K562 (cell line): ENCODE results near the gene ATP6V0A4. TPM values are rescaled to one million over a fixed set of nuclear protein-coding genes. Genes with fewer than 3 reads are reported as not detected.

Experiments used
- ATAC-seq: fragments of 200-7000 bp; cut with Tn5 transposase; 3 replicates; pipeline ENCODE4 v1.9.1; 2020; ENCODE audit warnings: moderate library complexity
- BruUV-seq: library from RNA; stranded (reverse); fragments of 400-500 nt; replicated peaks from 2 replicates; lab custom pipeline; 2021; lab: Mats Ljungman, UMichigan
- CTCF ChIA-PET: fragments of 300-600 bp; formaldehyde crosslinking; extraction: SDS; loops from one replicate; lab custom pipeline; 2021; ENCODE audit warnings: low intra/inter-chr PET ratio; lab: Yijun Ruan, JAX
- POLR2A ChIA-PET: fragments of 300-600, 350-650 bp; sonication (Branson Sonifier 250); formaldehyde crosslinking; extraction: SDS; loops from one replicate; lab custom pipeline; 2021; ENCODE audit warnings: antibody characterized with exemption, inconsistent platforms; lab: Yijun Ruan, JAX
- DNase-seq, 4 experiments: peaks; one replicate each; pipeline versions ENCODE4 v3.0.0 to v3.0.0-alpha.2; 2011 to 2018; ENCODE audit warnings: low spot score in 3 of 4, mixed read lengths in 3 of 4; ENCODE audit errors: extremely low read depth in 1 of 4
- FAIRE-seq: peaks from 2 replicates; lab custom pipeline; 2011; peaks lifted over from hg19 to GRCh38; lab: Jason Lieb, UNC
- H2AFZ ChIP-seq: 2 replicates; pipeline ENCODE4 v1.6.0; 2011; ENCODE audit warnings: low read depth, low read length, control low read depth, inconsistent platforms
- H3K27ac ChIP-seq: fragments of 200-600 bp; 3 replicates; pipeline ENCODE4 v1.8.0; 2011; ENCODE audit warnings: low read depth, mild to moderate bottlenecking, control low read depth, inconsistent platforms, low read length, moderate library complexity, mixed read lengths; ENCODE audit errors: extremely low read depth
- H3K27me3 ChIP-seq, 2 experiments: fragments of 300-600 bp in 1 of 2; 2 replicates in 1 of 2; 3 replicates in 1 of 2; pipeline versions ENCODE4 v1.6.0 to v1.8.0; 2011; ENCODE audit warnings: inconsistent platforms in 2 of 2, low read length in 2 of 2, mild to moderate bottlenecking in 1 of 2, mixed read lengths in 1 of 2, moderate library complexity in 1 of 2; ENCODE audit not compliant: control insufficient read depth in 2 of 2, insufficient read depth in 2 of 2
- H3K36me3 ChIP-seq: fragments of 300-600 bp; 3 replicates; pipeline ENCODE4 v1.8.0; 2011; ENCODE audit warnings: mild to moderate bottlenecking, low read length, inconsistent platforms; ENCODE audit not compliant: control insufficient read depth, insufficient read depth
- H3K4me1 ChIP-seq, 2 experiments: fragments of 200-600 bp in 1 of 2; replicated peaks in 1 of 2; 2 replicates in 1 of 2; 3 replicates in 1 of 2; pipeline versions ENCODE4 v1.5.1 to v1.8.0; 2011; ENCODE audit warnings: inconsistent platforms in 2 of 2, low read length in 2 of 2, mild to moderate bottlenecking in 1 of 2, mixed read lengths in 1 of 2, moderate library complexity in 1 of 2; ENCODE audit not compliant: control insufficient read depth in 2 of 2, insufficient read depth in 2 of 2
- H3K4me2 ChIP-seq: 2 replicates; pipeline ENCODE4 v1.6.1; 2011; ENCODE audit warnings: low read length, control low read depth, inconsistent platforms, mixed read lengths; ENCODE audit not compliant: insufficient read depth
- H3K4me3 ChIP-seq: fragments of 200-600 bp; sonication (generic), shearing (Covaris generic); 2 replicates; pipeline ENCODE4 v1.5.1; 2016; ENCODE audit warnings: control low read depth, inconsistent platforms
- H3K79me2 ChIP-seq: fragments of 200-600 bp; 3 replicates; pipeline ENCODE4 v1.8.0; 2011; ENCODE audit warnings: low read length, inconsistent platforms; ENCODE audit not compliant: control insufficient read depth, insufficient read depth
- H3K9ac ChIP-seq, 2 experiments: 2 replicates each; pipeline versions ENCODE4 v1.6.0 to v1.6.1; 2011; ENCODE audit warnings: low read depth in 2 of 2, low read length in 2 of 2, control low read depth in 1 of 2, inconsistent platforms in 1 of 2, mild to moderate bottlenecking in 1 of 2, mixed read lengths in 1 of 2; ENCODE audit not compliant: insufficient read depth in 1 of 2
- H3K9me1 ChIP-seq: one replicate; pipeline ENCODE4 v1.6.0; 2011; ENCODE audit warnings: inconsistent platforms, mild to moderate bottlenecking, low read length, moderate library complexity; ENCODE audit not compliant: control insufficient read depth, insufficient read depth
- H3K9me3 ChIP-seq: replicated peaks from 2 replicates; pipeline ENCODE4 v1.5.1; 2011; ENCODE audit warnings: low read depth, low read length, inconsistent platforms; ENCODE audit not compliant: control insufficient read depth, insufficient read depth
- H4K20me1 ChIP-seq: replicated peaks from 2 replicates; pipeline ENCODE4 v1.6.1; 2011; ENCODE audit warnings: low read length, inconsistent platforms, mixed read lengths; ENCODE audit not compliant: control insufficient read depth, insufficient read depth
- ATF1 ChIP-seq, 2 experiments: fragments of 450-650 bp in 1 of 2; IDR thresholded peaks; 2 replicates each; pipeline ENCODE4 v1.6.1; 2016; ENCODE audit warnings: missing compliant biosample characterization in 1 of 2, missing genetic modification characterization in 1 of 2
- C11orf30 ChIP-seq: fragments of 450-650 bp; IDR thresholded peaks from 2 replicates; pipeline ENCODE4 v1.6.1; 2016; ENCODE audit warnings: low read depth, mild to moderate bottlenecking
- CBFA2T3 ChIP-seq: fragments of 450-650 bp; IDR thresholded peaks from 2 replicates; pipeline ENCODE4 v1.6.1; 2017
- GABPA ChIP-seq: fragments of 200-800 bp; sonication (Bioruptor generic); conservative IDR thresholded peaks from 2 replicates; pipeline ENCODE4 v1.6.1; 2016; ENCODE audit warnings: low read depth, missing genetic modification characterization, missing compliant biosample characterization
- KLF1 ChIP-seq: fragments of 450-650 bp; IDR thresholded peaks from 2 replicates; pipeline ENCODE4 v1.6.1; 2016; ENCODE audit warnings: missing genetic modification characterization, missing compliant biosample characterization
- KLF13 ChIP-seq: fragments of 450-650 bp; IDR thresholded peaks from 2 replicates; pipeline ENCODE4 v1.6.1; 2016; ENCODE audit warnings: missing genetic modification characterization, low read depth, mild to moderate bottlenecking, missing compliant biosample characterization, moderate library complexity, borderline replicate concordance
- MAFF ChIP-seq: IDR thresholded peaks from 2 replicates; pipeline ENCODE4 v1.6.1; 2012; ENCODE audit warnings: low read length, improper control_type of control experiment
- MAFK ChIP-seq: IDR thresholded peaks from 2 replicates; pipeline ENCODE4 v1.6.1; 2011; ENCODE audit warnings: low read length, improper control_type of control experiment
- PURB ChIP-seq: sonication (generic); formaldehyde crosslinking; IDR thresholded peaks from 2 replicates; pipeline ENCODE4 v1.9.0; 2021; ENCODE audit warnings: low read depth, mild to moderate bottlenecking, missing genetic modification reagents
- SPI1 ChIP-seq: IDR thresholded peaks from 2 replicates; pipeline ENCODE4 v1.6.1; 2011; ENCODE audit warnings: low read depth, low read length, control low read depth, borderline replicate concordance
- TEAD2 ChIP-seq: fragments of 450-650 bp; IDR thresholded peaks from 2 replicates; pipeline ENCODE4 v1.6.1; 2016; ENCODE audit warnings: missing genetic modification characterization, control low read depth, missing compliant biosample characterization
- ZNF316 ChIP-seq: fragments of 450-650 bp; IDR thresholded peaks from 2 replicates; pipeline ENCODE4 v1.6.1; 2016
- ZNF57 ChIP-seq: fragments of 450-650 bp; formaldehyde crosslinking; IDR thresholded peaks from 2 replicates; pipeline ENCODE4 v1.4.0; 2020; ENCODE audit warnings: mild to moderate bottlenecking, moderate library complexity
- ZNF77 ChIP-seq: fragments of 250-450 bp; sonication (Bioruptor Pico); IDR thresholded peaks from 2 replicates; pipeline ENCODE4 v1.5.0; 2020
- WGBS: fragments of 100-300 bp; shearing (Covaris generic); methylation state at CpG from one replicate; pipeline ENCODE4 v1.1.6; 2016; ENCODE audit warnings: low coverage, mixed read lengths; ENCODE audit not compliant: insufficient coverage; ENCODE audit errors: missing lambda C conversion rate; 5-methylcytosine and 5-hydroxymethylcytosine counted together
- in situ Hi-C: fragments of 300-500 bp; cut with MboI; formaldehyde crosslinking; loops from 4 replicates; pipeline ENCODE4 v1.15.0; 2018; ENCODE audit warnings: inconsistent platforms, mixed read lengths
- intact Hi-C: fragments of 100-400 bp; cut with micrococcal nuclease; formaldehyde crosslinking; loops from 2 replicates; pipeline ENCODE4 v1.14.2; 2022
- polyA plus RNA-seq, 8 experiments: library from polyadenylated mRNA; depleted of rRNA in 4 of 8; stranded (reverse) in 5 of 8; unstranded in 3 of 8; fragments of >200 nt; fragmentation: Nextera tagmentation in 2 of 8; fragmentation: Illumina TruSeq in 1 of 8; extraction: Ambion mirVana in 2 of 8; extraction: Trizol in 1 of 8; gene quantifications; 2 replicates each; pipeline versions ENCODE4 v1.2.1 to v1.2.3, GENCODE V29; 2011 to 2014; ENCODE audit warnings: inconsistent platforms in 1 of 8, missing spikeins in 1 of 8
- total RNA-seq, 7 experiments: library from RNA; depleted of rRNA in 6 of 7; stranded (reverse); fragments of >200 nt in 6 of 7; fragmentation: Illumina TruSeq in 2 of 7; extraction: Trizol in 2 of 7; gene quantifications; 2 replicates each; pipeline versions ENCODE4 v1.2.1 to v1.2.3, GENCODE V29; 2011 to 2021; ENCODE audit warnings: low replicate concordance in 1 of 7
- TF ChIP-seq, protein P1 (sequence below): fragments of 450-650 bp; IDR thresholded peaks from 2 replicates; pipeline ENCODE4 v1.6.1; 2016
- TF ChIP-seq, protein P2 (sequence below): fragments of 450-650 bp; IDR thresholded peaks from 2 replicates; pipeline ENCODE4 v1.6.1; 2017; ENCODE audit warnings: mild to moderate bottlenecking, moderate library complexity
- TF ChIP-seq, protein P3 (sequence below): fragments of 450-650 bp; formaldehyde crosslinking; IDR thresholded peaks from 2 replicates; pipeline ENCODE4 v1.4.0; 2020; ENCODE audit warnings: mild to moderate bottlenecking
- TF ChIP-seq, protein P4 (sequence below), 2 experiments: IDR thresholded peaks in 1 of 2; conservative IDR thresholded peaks in 1 of 2; 2 replicates each; pipeline ENCODE4 v1.6.1; 2016; ENCODE audit warnings: low read depth in 2 of 2, mild to moderate bottlenecking in 1 of 2, missing compliant biosample characterization in 1 of 2, missing genetic modification characterization in 1 of 2, moderate library complexity in 1 of 2

ATP6V0A4 gene
- total and polyA plus RNA-seq, 9 of the 15 experiments (the other 6 are each of a cell fraction or from before 2014, with no cell fraction given), result 0.03 TPM; not detected in 8

DNA sequence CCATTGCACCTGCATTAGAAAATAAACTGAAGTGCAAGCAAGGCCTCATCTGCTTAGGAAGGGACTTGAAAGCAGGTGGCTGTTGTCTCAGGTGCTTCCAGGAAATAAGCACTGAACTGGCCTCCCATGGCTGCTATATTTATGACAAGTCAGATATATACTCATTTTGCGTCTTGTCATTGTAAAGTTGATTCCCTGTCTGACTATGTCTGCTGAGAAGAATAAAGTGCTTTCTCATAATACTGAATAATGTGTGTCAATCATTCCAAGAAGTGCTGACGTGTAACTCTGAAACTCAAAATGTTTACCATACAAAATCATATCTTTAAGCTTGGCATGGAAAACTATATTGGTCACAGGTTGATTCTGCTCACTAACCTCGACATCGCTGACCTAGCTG is 51.9 kb downstream of the ATP6V0A4 start:
- Histone ChIP-seq H3K9me3 (no peaks in the 10 kb centered on the region), H3K27me3 (peaks cover 24 to 40% of the 10 kb centered on the region in 2 experiments), H3K36me3 (no peaks in the 10 kb centered on the region), H3K79me2 (no peaks in the 10 kb centered on the region), H3K9ac (no peak overlapping the region), H3K4me1 (0 out of 5 replicates have a peak, but pooled peaks cover 0 to 3% of the 10 kb centered on the region in 2 experiments), H3K27ac (no peak overlapping the region), H3K4me2 (no peak overlapping the region), H3K9me1 (no peaks in the 10 kb centered on the region), H4K20me1 (0 out of 2 replicates have a peak, but pooled peaks cover 3% of the 10 kb centered on the region), H2AFZ (no peak overlapping the region), H3K4me3 (no peak overlapping the region)
- intact Hi-C loops (no loop called here), in situ Hi-C loops (no loop called here)
- ChIA-PET POLR2A (no interaction called here), CTCF (no interaction called here)
- no peak for ATAC-seq
- WGBS, result under 1% methylated on average over 4 of the region's 4 CpGs
- no peak for FAIRE-seq
- no peak for DNase-seq
- no TSS peak for BruUV-seq
- peak; percentile 49; the same call in 1 of the 2 replicates for TF ChIP-seq C11orf30
- TF ChIP-seq PURB, result no peak
- no peak for TF ChIP-seq ZNF77 (CRISPR knock-in tag)
- TF ChIP-seq SPI1, result no peak
- peak; percentile 76 for TF ChIP-seq ZNF316
- no peak for TF ChIP-seq CBFA2T3
- TF ChIP-seq KLF1, result no peak
- TF ChIP-seq, protein P1, sequence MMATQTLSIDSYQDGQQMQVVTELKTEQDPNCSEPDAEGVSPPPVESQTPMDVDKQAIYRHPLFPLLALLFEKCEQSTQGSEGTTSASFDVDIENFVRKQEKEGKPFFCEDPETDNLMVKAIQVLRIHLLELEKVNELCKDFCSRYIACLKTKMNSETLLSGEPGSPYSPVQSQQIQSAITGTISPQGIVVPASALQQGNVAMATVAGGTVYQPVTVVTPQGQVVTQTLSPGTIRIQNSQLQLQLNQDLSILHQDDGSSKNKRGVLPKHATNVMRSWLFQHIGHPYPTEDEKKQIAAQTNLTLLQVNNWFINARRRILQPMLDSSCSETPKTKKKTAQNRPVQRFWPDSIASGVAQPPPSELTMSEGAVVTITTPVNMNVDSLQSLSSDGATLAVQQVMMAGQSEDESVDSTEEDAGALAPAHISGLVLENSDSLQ, result peak; percentile 86
- TF ChIP-seq, protein P2, sequence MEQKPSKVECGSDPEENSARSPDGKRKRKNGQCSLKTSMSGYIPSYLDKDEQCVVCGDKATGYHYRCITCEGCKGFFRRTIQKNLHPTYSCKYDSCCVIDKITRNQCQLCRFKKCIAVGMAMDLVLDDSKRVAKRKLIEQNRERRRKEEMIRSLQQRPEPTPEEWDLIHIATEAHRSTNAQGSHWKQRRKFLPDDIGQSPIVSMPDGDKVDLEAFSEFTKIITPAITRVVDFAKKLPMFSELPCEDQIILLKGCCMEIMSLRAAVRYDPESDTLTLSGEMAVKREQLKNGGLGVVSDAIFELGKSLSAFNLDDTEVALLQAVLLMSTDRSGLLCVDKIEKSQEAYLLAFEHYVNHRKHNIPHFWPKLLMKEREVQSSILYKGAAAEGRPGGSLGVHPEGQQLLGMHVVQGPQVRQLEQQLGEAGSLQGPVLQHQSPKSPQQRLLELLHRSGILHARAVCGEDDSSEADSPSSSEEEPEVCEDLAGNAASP, result no peak
- TF ChIP-seq MAFF, result 0 out of 2 replicates have a peak, but pooled peaks have one; percentile 8
- TF ChIP-seq, protein P3, sequence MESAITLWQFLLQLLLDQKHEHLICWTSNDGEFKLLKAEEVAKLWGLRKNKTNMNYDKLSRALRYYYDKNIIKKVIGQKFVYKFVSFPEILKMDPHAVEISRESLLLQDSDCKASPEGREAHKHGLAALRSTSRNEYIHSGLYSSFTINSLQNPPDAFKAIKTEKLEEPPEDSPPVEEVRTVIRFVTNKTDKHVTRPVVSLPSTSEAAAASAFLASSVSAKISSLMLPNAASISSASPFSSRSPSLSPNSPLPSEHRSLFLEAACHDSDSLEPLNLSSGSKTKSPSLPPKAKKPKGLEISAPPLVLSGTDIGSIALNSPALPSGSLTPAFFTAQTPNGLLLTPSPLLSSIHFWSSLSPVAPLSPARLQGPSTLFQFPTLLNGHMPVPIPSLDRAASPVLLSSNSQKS, result no peak
- TF ChIP-seq ATF1 (CRISPR knock-in tag; IDR thresholded peaks at IDR 0.05), result no peak
- no peak for TF ChIP-seq ATF1 (tag; IDR thresholded peaks at IDR 0.05)
- TF ChIP-seq ZNF57, result no peak
- peak; percentile 39 for TF ChIP-seq MAFK
- TF ChIP-seq TEAD2 (tag), result no peak
- no peak for TF ChIP-seq KLF13 (tag)
- TF ChIP-seq, protein P4, sequence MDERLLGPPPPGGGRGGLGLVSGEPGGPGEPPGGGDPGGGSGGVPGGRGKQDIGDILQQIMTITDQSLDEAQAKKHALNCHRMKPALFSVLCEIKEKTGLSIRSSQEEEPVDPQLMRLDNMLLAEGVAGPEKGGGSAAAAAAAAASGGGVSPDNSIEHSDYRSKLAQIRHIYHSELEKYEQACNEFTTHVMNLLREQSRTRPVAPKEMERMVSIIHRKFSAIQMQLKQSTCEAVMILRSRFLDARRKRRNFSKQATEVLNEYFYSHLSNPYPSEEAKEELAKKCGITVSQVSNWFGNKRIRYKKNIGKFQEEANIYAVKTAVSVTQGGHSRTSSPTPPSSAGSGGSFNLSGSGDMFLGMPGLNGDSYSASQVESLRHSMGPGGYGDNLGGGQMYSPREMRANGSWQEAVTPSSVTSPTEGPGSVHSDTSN (CRISPR knock-in tag; IDR thresholded peaks at IDR 0.05; ENCODE audit: low read depth), result no peak
- TF ChIP-seq, protein P4 (tag; conservative IDR thresholded peaks at IDR 0.05; ENCODE audit: low read depth), result 0 out of 2 replicates have a peak, but pooled peaks have one; percentile 45
- no peak for TF ChIP-seq GABPA (tag)
